ENCODE measurements around the gene CACNA1C. TPM values are rescaled to one million over a fixed set of nuclear protein-coding genes. Genes with fewer than 3 reads are reported as not detected.

Gene CACNA1C
- total and polyA plus RNA-seq, 10 of the 15 experiments (the other 5 are each of a cell fraction or from before 2014, with no cell fraction given), result under 0.01 to 0.15 (median 0.09) TPM; not detected in 5

GRCh38 chr12:2363836-2364609 lies 311.2 kb downstream of the CACNA1C start:
- Histone ChIP-seq H2AFZ (ENCODE audit: control insufficient read depth, low read depth, low read length) (no peak overlapping the region), H3K36me3 (ENCODE audit: control insufficient read depth in 2 of 2, insufficient read depth in 2 of 2, low read length in 1 of 2) (no peaks in the 10 kb centered on the region), H3K79me2 (ENCODE audit: control insufficient read depth, insufficient read depth, low read length) (no peaks in the 10 kb centered on the region), H4K20me1 (ENCODE audit: control insufficient read depth, insufficient read depth) (no peaks in the 10 kb centered on the region), H3K4me3 (no peak overlapping the region), H3K9me3 (replicated peaks; ENCODE audit: control insufficient read depth, insufficient read depth, low read length) (no peaks in the 10 kb centered on the region; the same call in 1 of the 3 replicates), H3K9ac (ENCODE audit: control insufficient read depth, insufficient read depth, low read length) (no peak overlapping the region), H3K4me2 (ENCODE audit: control insufficient read depth, insufficient read depth) (no peak overlapping the region), H3K4me1 (ENCODE audit: control insufficient read depth, insufficient read depth, low read length) (peaks cover 3% of the 10 kb centered on the region), H3K27ac (ENCODE audit: control insufficient read depth, insufficient read depth) (no peak overlapping the region), H3K27me3 (replicated peaks in 1 of 2; ENCODE audit: control insufficient read depth in 2 of 2, insufficient read depth in 2 of 2, low read length in 1 of 2) (no peaks in the 10 kb centered on the region)
- FAIRE-seq (no peak), DNase-seq (ENCODE audit: low read depth, low spot score) (no peak), ATAC-seq (no peak)
- RAD21 ChIA-PET (ENCODE audit: unreplicated experiment), result no interaction called here
- 55% methylated on average over 11 of the region's 11 CpGs for WGBS (ENCODE audit: insufficient coverage, insufficient replicate concordance, low lambda C conversion rate, missing lambda C conversion rate)
- SMC1A ChIA-PET (ENCODE audit: uncharacterized antibody, unreplicated experiment), result no interaction called here
- no TSS peak for BruUV-seq (replicated peaks)
- CTCF ChIA-PET, result no interaction called here
- in situ Hi-C loops (cut with MboI) (no loop called here), intact Hi-C loops (cut with micrococcal nuclease; ENCODE audit: unreplicated experiment) (no loop called here)
- TF ChIP-seq CHD2 (IDR thresholded peaks at IDR 0.05; ENCODE audit: borderline replicate concordance, low read depth, low read length) (no peak), ETV6 (conservative IDR thresholded peaks at IDR 0.05 in 1 of 2, IDR thresholded peaks at IDR 0.05 in 1 of 2; ENCODE audit: borderline replicate concordance in 1 of 2, low read depth in 1 of 2) (no peak), TCF12 (IDR thresholded peaks at IDR 0.05; ENCODE audit: low read depth, low read length) (no peak)
- POLR2A ChIA-PET, result no interaction called here

- ChIA-PET RAD21 (ENCODE audit: unreplicated experiment) (no interaction called here), SMC1A (ENCODE audit: uncharacterized antibody, unreplicated experiment) (no interaction called here), POLR2A (no interaction called here), CTCF (interaction anchor here (0.6 kb wide), 1 partner anchor 633 kb away, joined by 3 read pairs; no protein-coding TSS in a partner anchor)
- Histone ChIP-seq H3K36me3 (ENCODE audit: control insufficient read depth in 2 of 2, insufficient read depth in 2 of 2, low read length in 1 of 2) (no peaks in the 10 kb centered on the region), H3K4me3 (no peak overlapping the region), H2AFZ (ENCODE audit: control insufficient read depth, low read depth, low read length) (no peak overlapping the region), H3K4me2 (ENCODE audit: control insufficient read depth, insufficient read depth) (no peak overlapping the region), H3K9me3 (replicated peaks; ENCODE audit: control insufficient read depth, insufficient read depth, low read length) (no peaks in the 10 kb centered on the region; the same call in 1 of the 3 replicates), H4K20me1 (ENCODE audit: control insufficient read depth, insufficient read depth) (no peaks in the 10 kb centered on the region), H3K9ac (ENCODE audit: control insufficient read depth, insufficient read depth, low read length) (no peak overlapping the region), H3K4me1 (ENCODE audit: control insufficient read depth, insufficient read depth, low read length) (no peaks in the 10 kb centered on the region), H3K79me2 (ENCODE audit: control insufficient read depth, insufficient read depth, low read length) (no peaks in the 10 kb centered on the region), H3K27ac (ENCODE audit: control insufficient read depth, insufficient read depth) (no peak overlapping the region), H3K27me3 (replicated peaks in 1 of 2; ENCODE audit: control insufficient read depth in 2 of 2, insufficient read depth in 2 of 2, low read length in 1 of 2) (no peaks in the 10 kb centered on the region)
- in situ Hi-C loops (cut with MboI) (no loop called here), intact Hi-C loops (cut with micrococcal nuclease; ENCODE audit: unreplicated experiment) (no loop called here)
- no peak for TF ChIP-seq HSF1 (IDR thresholded peaks at IDR 0.05; ENCODE audit: low read depth, low read length)
- no peak for TF ChIP-seq PKNOX1 (IDR thresholded peaks at IDR 0.05)
- TF ChIP-seq TCF3 (IDR thresholded peaks at IDR 0.05; ENCODE audit: borderline replicate concordance, insufficient read depth, low read depth, low read length), result no peak
- TF ChIP-seq RAD51 (IDR thresholded peaks at IDR 0.05), result no peak
- no peak for TF ChIP-seq TARDBP (IDR thresholded peaks at IDR 0.05; ENCODE audit: borderline replicate concordance)
- TF ChIP-seq SMAD1 (IDR thresholded peaks at IDR 0.05; ENCODE audit: low read depth, partially characterized antibody), result no peak
- no peak for TF ChIP-seq BCL11A (IDR thresholded peaks at IDR 0.05; ENCODE audit: low read depth, low read length)
- 71% methylated on average over 9 of the region's 9 CpGs for WGBS (ENCODE audit: insufficient coverage, insufficient replicate concordance, low lambda C conversion rate, missing lambda C conversion rate)
- no peak for DNase-seq (ENCODE audit: low read depth, low spot score)
- no TSS peak for BruUV-seq (replicated peaks)
- no peak for ATAC-seq
- no peak for FAIRE-seq
Measured at GRCh38 chr12:2364631-2365051, 311.9 kb downstream of the CACNA1C start.

Data from GM12878 (cell line).